IMR-90 (cell line): ENCODE measurements around the gene S1PR3. TPM values are rescaled to one million over a fixed set of nuclear protein-coding genes. Genes with fewer than 3 reads are reported as not detected.

Experiments used
- ATAC-seq: fragments of 200-7000 bp; cut with Tn5 transposase; 2 replicates; pipeline ENCODE4 v1.9.1; 2020; ENCODE audit warnings: low read depth, mild to moderate bottlenecking, moderate library complexity
- BruUV-seq: library from RNA; stranded (reverse); fragments of 400-500 nt; replicated peaks from 2 replicates; lab custom pipeline; 2021; lab: Mats Ljungman, UMichigan
- CTCF ChIA-PET: fragments of 300-600 bp; formaldehyde crosslinking; extraction: SDS; loops from one replicate; lab custom pipeline; 2021; ENCODE audit warnings: antibody characterized with exemption; lab: Yijun Ruan, JAX
- POLR2A ChIA-PET: fragments of 300-600 bp; sonication (Branson Sonifier 250); formaldehyde crosslinking; loops from one replicate; lab custom pipeline; 2022; ENCODE audit warnings: antibody characterized with exemption; ENCODE audit not compliant: unreplicated experiment; lab: Charles Lee
- DNase-seq: peaks from one replicate; pipeline ENCODE4 v3.0.0; 2013
- H2AFZ ChIP-seq: replicated peaks from 2 replicates; pipeline ENCODE3; 2013; ENCODE audit warnings: low read length, mild to moderate bottlenecking; ENCODE audit not compliant: poor library complexity
- H2AK5ac ChIP-seq: 2 replicates; pipeline ENCODE4 v1.6.1; 2013; ENCODE audit warnings: low read depth, low read length, inconsistent platforms
- H2AK9ac ChIP-seq: replicated peaks from 2 replicates; pipeline ENCODE3; 2013; ENCODE audit warnings: mild to moderate bottlenecking, low read depth, low read length, moderate library complexity; ENCODE audit not compliant: poor library complexity
- H2BK120ac ChIP-seq: 2 replicates; pipeline ENCODE4 v1.6.1; 2013; ENCODE audit warnings: low read depth, low read length, inconsistent platforms
- H2BK15ac ChIP-seq: 3 replicates; pipeline ENCODE4 v1.6.1; 2013; ENCODE audit warnings: low read depth, low read length, inconsistent platforms
- H2BK20ac ChIP-seq: 2 replicates; pipeline ENCODE4 v1.6.1; 2013; ENCODE audit warnings: low read depth, mild to moderate bottlenecking, inconsistent platforms, low read length, moderate library complexity
- H2BK5ac ChIP-seq: 2 replicates; pipeline ENCODE4 v1.6.1; 2013; ENCODE audit warnings: mild to moderate bottlenecking, low read depth, low read length, inconsistent platforms; ENCODE audit not compliant: poor library complexity, severe bottlenecking
- H3K14ac ChIP-seq: replicated peaks from 2 replicates; pipeline ENCODE4 v1.6.1; 2013; ENCODE audit warnings: low read depth, low read length, inconsistent platforms
- H3K18ac ChIP-seq: 2 replicates; pipeline ENCODE4 v1.6.1; 2013; ENCODE audit warnings: low read depth, low read length, control low read depth
- H3K23ac ChIP-seq: 2 replicates; pipeline ENCODE4 v1.6.1; 2013; ENCODE audit warnings: low read depth, low read length, inconsistent platforms
- H3K27ac ChIP-seq: 2 replicates; pipeline ENCODE4 v1.5.1; 2013; ENCODE audit warnings: mild to moderate bottlenecking, control low read depth, low read length; ENCODE audit not compliant: insufficient read depth
- H3K27me3 ChIP-seq: 2 replicates; pipeline ENCODE4 v1.6.1; 2013; ENCODE audit warnings: low read length; ENCODE audit not compliant: control insufficient read depth, insufficient read depth
- H3K36me3 ChIP-seq: 2 replicates; pipeline ENCODE4 v1.6.1; 2013; ENCODE audit warnings: low read length, mixed read lengths; ENCODE audit not compliant: control insufficient read depth, insufficient read depth
- H3K4ac ChIP-seq: 2 replicates; pipeline ENCODE4 v1.6.1; 2013; ENCODE audit warnings: low read depth, low read length, inconsistent platforms
- H3K4me1 ChIP-seq: 2 replicates; pipeline ENCODE4 v1.6.1; 2013; ENCODE audit warnings: low read length, mixed read lengths; ENCODE audit not compliant: control insufficient read depth, insufficient read depth
- H3K4me2 ChIP-seq: 2 replicates; pipeline ENCODE4 v1.6.1; 2013; ENCODE audit warnings: low read depth, mild to moderate bottlenecking, control low read depth, low read length, moderate library complexity
- H3K4me3 ChIP-seq: 2 replicates; pipeline ENCODE4 v1.5.1; 2013; ENCODE audit warnings: low read depth, mild to moderate bottlenecking, control low read depth, low read length, moderate library complexity; ENCODE audit not compliant: insufficient read depth
- H3K56ac ChIP-seq: 2 replicates; pipeline ENCODE4 v1.6.1; 2013; ENCODE audit warnings: low read length, inconsistent platforms; ENCODE audit not compliant: insufficient read depth; ENCODE audit errors: extremely low read depth
- H3K79me1 ChIP-seq, 2 experiments: 2 replicates each; pipeline ENCODE4 v1.6.1; 2013; ENCODE audit warnings: low read length in 2 of 2, inconsistent platforms in 1 of 2, low read depth in 1 of 2
- H3K9ac ChIP-seq: 2 replicates; pipeline ENCODE4 v1.6.1; 2013; ENCODE audit warnings: low read depth, low read length, control low read depth
- H3K9me1 ChIP-seq: 2 replicates; pipeline ENCODE4 v1.6.1; 2013; ENCODE audit warnings: low read length, inconsistent platforms; ENCODE audit not compliant: insufficient read depth
- H3K9me3 ChIP-seq: 2 replicates; pipeline ENCODE4 v1.6.1; 2013; ENCODE audit warnings: low read length; ENCODE audit not compliant: control insufficient read depth, insufficient read depth
- H4K20me1 ChIP-seq: 2 replicates; pipeline ENCODE4 v1.6.1; 2013; ENCODE audit warnings: low read length, inconsistent platforms; ENCODE audit not compliant: insufficient read depth
- H4K5ac ChIP-seq: 2 replicates; pipeline ENCODE4 v1.6.1; 2013; ENCODE audit warnings: mild to moderate bottlenecking, low read depth, low read length, control low read depth
- H4K8ac ChIP-seq, 2 experiments: 2 replicates each; pipeline ENCODE4 v1.6.1; 2013; ENCODE audit warnings: low read depth in 2 of 2, low read length in 2 of 2, control low read depth in 1 of 2, inconsistent platforms in 1 of 2
- H4K91ac ChIP-seq: 2 replicates; pipeline ENCODE4 v1.6.1; 2013; ENCODE audit warnings: low read depth, low read length, inconsistent platforms; ENCODE audit not compliant: insufficient read depth
- BHLHE40 ChIP-seq: fragments of 150-350 bp; IDR thresholded peaks from 2 replicates; pipeline ENCODE4 v1.6.1; 2016; ENCODE audit warnings: mild to moderate bottlenecking, low read depth, low read length
- CEBPB ChIP-seq: IDR thresholded peaks from 2 replicates; pipeline ENCODE4 v1.6.1; 2012; ENCODE audit warnings: low read depth, low read length, improper control_type of control experiment
- CHD1 ChIP-seq: IDR thresholded peaks from 2 replicates; pipeline ENCODE4 v1.6.1; 2012; ENCODE audit warnings: low read depth, low read length, improper control_type of control experiment
- CTCF ChIP-seq: conservative IDR thresholded peaks from 2 replicates; pipeline ENCODE4 v1.5.1; 2012; ENCODE audit warnings: mild to moderate bottlenecking, low read depth, low read length, improper control_type of control experiment
- ELK1 ChIP-seq: fragments of 150-350 bp; IDR thresholded peaks from 2 replicates; pipeline ENCODE4 v1.6.1; 2016; ENCODE audit warnings: low read depth, mild to moderate bottlenecking, low read length, moderate library complexity, borderline replicate concordance
- FOS ChIP-seq: fragments of 150-350 bp; IDR thresholded peaks from 2 replicates; pipeline ENCODE4 v1.6.1; 2016; ENCODE audit warnings: low read depth, low read length
- MAFK ChIP-seq: IDR thresholded peaks from 2 replicates; pipeline ENCODE4 v1.6.1; 2012; ENCODE audit warnings: low read depth, low read length, improper control_type of control experiment
- MAZ ChIP-seq: IDR thresholded peaks from 2 replicates; pipeline ENCODE4 v1.6.1; 2012; ENCODE audit warnings: low read depth, mild to moderate bottlenecking, low read length, improper control_type of control experiment, moderate library complexity, borderline replicate concordance
- MXI1 ChIP-seq: IDR thresholded peaks from 2 replicates; pipeline ENCODE4 v1.6.1; 2012; ENCODE audit warnings: low read depth, mild to moderate bottlenecking, low read length, moderate library complexity, borderline replicate concordance
- NFE2L2 ChIP-seq: fragments of 150-350 bp; IDR thresholded peaks from 2 replicates; pipeline ENCODE4 v1.6.1; 2016; ENCODE audit warnings: low read depth, mild to moderate bottlenecking, low read length
- POLR2A ChIP-seq: IDR thresholded peaks from 2 replicates; pipeline ENCODE4 v1.6.1; 2012; ENCODE audit warnings: mild to moderate bottlenecking, low read depth, low read length
- RAD21 ChIP-seq: IDR thresholded peaks from 2 replicates; pipeline ENCODE4 v1.6.1; 2012; ENCODE audit warnings: low read length, improper control_type of control experiment
- RCOR1 ChIP-seq: IDR thresholded peaks from 2 replicates; pipeline ENCODE4 v1.6.1; 2012; ENCODE audit warnings: mild to moderate bottlenecking, low read length, improper control_type of control experiment; ENCODE audit not compliant: insufficient replicate concordance
- RFX5 ChIP-seq: IDR thresholded peaks from 2 replicates; pipeline ENCODE4 v1.8.0; 2012; ENCODE audit warnings: low read depth, mild to moderate bottlenecking, low read length, moderate library complexity
- SMC3 ChIP-seq: fragments of 150-350 bp; IDR thresholded peaks from 2 replicates; pipeline ENCODE4 v1.6.1; 2016; ENCODE audit warnings: low read depth, mild to moderate bottlenecking, antibody characterized with exemption, low read length, moderate library complexity
- USF2 ChIP-seq: fragments of 150-350 bp; IDR thresholded peaks from 2 replicates; pipeline ENCODE4 v1.6.1; 2017; ENCODE audit warnings: mild to moderate bottlenecking, antibody characterized with exemption, low read length, low read depth
- WGBS, 2 experiments: methylation state at CpG; one replicate each; pipeline versions ENCODE4 v1.1.5 to v1.1.7; 2013; ENCODE audit warnings: missing lambda C conversion rate in 2 of 2; ENCODE audit not compliant: insufficient read length in 1 of 2; ENCODE audit errors: extremely low coverage in 2 of 2; 5-methylcytosine and 5-hydroxymethylcytosine counted together
- dilution Hi-C: fragments of 300-500 bp; cut with HindIII; formaldehyde crosslinking; loops from one replicate; pipeline ENCODE4 v1.14.3; 2018; ENCODE audit warnings: low sequenced_read_pairs; ENCODE audit not compliant: unreplicated experiment
- in situ Hi-C: fragments of 300-500 bp; cut with MboI; formaldehyde crosslinking; loops from 3 replicates; pipeline ENCODE4 v1.14.3; 2019; ENCODE audit warnings: low sequenced_read_pairs, inconsistent platforms, mixed read lengths
- intact Hi-C: fragments of 100-400 bp; cut with micrococcal nuclease; formaldehyde crosslinking; loops from 2 replicates; pipeline ENCODE4 v1.10.0; 2022
- polyA plus RNA-seq, 3 experiments: library from polyadenylated mRNA; depleted of rRNA; stranded (reverse); fragments of >200 nt; gene quantifications; 2 replicates each; pipeline ENCODE4 v1.2.3, GENCODE V29; 2012; ENCODE audit warnings: low replicate concordance in 1 of 3
- total RNA-seq: library from RNA; depleted of rRNA; stranded (reverse); fragments of >200 nt; gene quantifications from 2 replicates; pipeline ENCODE4 v1.2.3, GENCODE V29; 2012

S1PR3 gene
- total and polyA plus RNA-seq, 2 of the 4 experiments (the other 2 are of a cell fraction), result 28.4 to 28.7 TPM

GRCh38 chr9:88965473-88965872 is 25.8 kb upstream of the S1PR3 start:
- no peak overlapping the region for H3K18ac ChIP-seq
- no peak overlapping the region for H2BK20ac ChIP-seq
- H2BK5ac ChIP-seq, result no peak overlapping the region
- TF ChIP-seq RCOR1 (no peak), POLR2A (no peak), MAFK (no peak), SMC3 (no peak), USF2 (no peak), CHD1 (no peak), ELK1 (no peak), CEBPB (no peak), RAD21 (no peak), CTCF (no peak), FOS (no peak), BHLHE40 (no peak), NFE2L2 (no peak), RFX5 (no peak), MAZ (no peak), MXI1 (no peak)
- no peak overlapping the region for H4K91ac ChIP-seq
- H3K4ac ChIP-seq, result no peak overlapping the region
- no peak overlapping the region for H2AK9ac ChIP-seq
- H4K5ac ChIP-seq, result no peak overlapping the region
- no peak overlapping the region for H3K4me2 ChIP-seq
- no peak overlapping the region for H3K9ac ChIP-seq
- ATAC-seq (no peak), DNase-seq (no peak)
- no peak overlapping the region for H2AFZ ChIP-seq
- H3K4me1 ChIP-seq, result no peaks in the 10 kb centered on the region
- H3K27me3 ChIP-seq, result peaks cover 28% of the 10 kb centered on the region
- no peaks in the 10 kb centered on the region for H3K79me1 ChIP-seq
- H3K9me1 ChIP-seq, result peaks cover 3% of the 10 kb centered on the region; the same call in 1 of the 2 replicates
- H2BK120ac ChIP-seq, result no peak overlapping the region
- H3K9me3 ChIP-seq, result no peaks in the 10 kb centered on the region
- 90% methylated on average over 3 of the region's 8 CpGs; no CpG with 5 or more reads in 1 of the 2 experiments for WGBS, 2 experiments
- BruUV-seq, result no TSS peak
- POLR2A ChIA-PET, result no interaction called here
- intact Hi-C loops (no loop called here), dilution Hi-C loops (no loop called here), in situ Hi-C loops (no loop called here)
- no peak overlapping the region for H2AK5ac ChIP-seq
- H3K4me3 ChIP-seq, result no peak overlapping the region
- no peak overlapping the region for H4K8ac ChIP-seq
- H3K14ac ChIP-seq, result no peak overlapping the region
- H3K23ac ChIP-seq, result no peak overlapping the region
- no peak overlapping the region for H3K27ac ChIP-seq
- no peak overlapping the region for H2BK15ac ChIP-seq
- no peaks in the 10 kb centered on the region for H4K20me1 ChIP-seq
- H3K36me3 ChIP-seq, result no peaks in the 10 kb centered on the region
- CTCF ChIA-PET, result no interaction called here
- no peak overlapping the region for H3K56ac ChIP-seq
